Activated CD8-positive, alpha-beta memory T cell treated with anti-CD3 and anti-CD28 coated beads for 1 hour (primary cell): Measurements from ENCODE around the gene KRT86.
"Not testable (repeated sequence)": the region's sequence is repeated elsewhere in the genome, so short reads cannot be mapped to it uniquely, and the experiment has no call there.

Experiments
- DNase-seq, 2 donors: peaks; one replicate each; pipeline ENCODE4 v3.0.0-alpha.2; 2020; ENCODE audit warnings: low read depth in 1 of 2; ENCODE audit errors: extremely low read depth in 1 of 2

KRT86 gene

DNA sequence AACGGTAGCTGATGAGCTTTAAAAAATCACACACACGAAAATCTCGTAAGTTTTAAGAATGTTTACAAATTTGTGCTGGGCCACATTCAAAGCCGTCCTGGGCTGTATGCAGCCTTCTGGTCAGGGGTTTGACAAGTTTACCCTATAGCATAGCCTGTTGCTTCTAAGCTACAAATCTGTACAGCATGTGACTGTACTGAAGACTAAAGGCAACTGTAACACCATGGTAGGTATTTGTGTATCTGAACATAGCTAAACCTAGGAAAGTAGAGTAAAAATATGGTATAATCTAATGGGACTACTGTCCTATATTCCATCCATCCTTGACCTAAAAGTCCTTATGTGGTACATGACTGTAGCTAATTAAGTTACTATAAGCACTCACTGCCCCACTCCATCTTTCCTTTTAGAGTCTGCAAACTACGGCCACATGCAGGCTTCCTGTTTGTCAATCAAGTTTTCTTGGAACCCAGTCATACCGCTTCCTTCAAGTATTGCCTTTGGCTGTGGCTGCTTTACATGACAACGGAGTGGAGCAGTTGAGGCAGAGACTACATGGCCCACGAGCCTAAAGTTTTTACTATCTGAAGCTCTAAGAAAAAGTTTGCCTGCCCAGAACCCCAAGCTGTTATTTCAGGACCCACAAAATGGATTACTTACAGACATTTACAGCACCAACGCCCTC is 22.9 kb upstream of the KRT86 start:
- no peak for DNase-seq

DNA sequence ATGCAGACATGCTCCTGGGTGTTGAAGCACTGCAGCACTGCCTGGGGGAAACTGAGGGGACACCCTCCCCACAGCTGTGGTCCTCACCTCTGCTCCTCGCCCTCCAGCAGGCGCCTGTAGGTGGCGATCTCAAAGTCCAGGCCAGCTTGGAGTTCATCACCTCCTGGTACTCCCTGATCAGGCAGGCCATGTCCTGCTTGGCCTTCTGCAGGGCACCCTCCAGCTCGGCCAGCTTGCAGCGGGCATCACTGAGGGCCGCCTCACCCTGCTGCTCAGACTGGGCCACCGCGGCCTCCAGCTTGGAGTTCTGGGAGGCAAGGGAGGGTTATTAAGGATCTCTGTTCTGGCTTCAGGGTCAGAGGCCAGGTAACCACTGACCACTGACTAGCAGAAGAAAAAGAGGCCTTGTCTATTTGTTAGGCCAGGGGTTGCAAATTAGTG is 22.2 kb upstream of the KRT86 start:
- DNase-seq, result not testable (repeated sequence)

DNA sequence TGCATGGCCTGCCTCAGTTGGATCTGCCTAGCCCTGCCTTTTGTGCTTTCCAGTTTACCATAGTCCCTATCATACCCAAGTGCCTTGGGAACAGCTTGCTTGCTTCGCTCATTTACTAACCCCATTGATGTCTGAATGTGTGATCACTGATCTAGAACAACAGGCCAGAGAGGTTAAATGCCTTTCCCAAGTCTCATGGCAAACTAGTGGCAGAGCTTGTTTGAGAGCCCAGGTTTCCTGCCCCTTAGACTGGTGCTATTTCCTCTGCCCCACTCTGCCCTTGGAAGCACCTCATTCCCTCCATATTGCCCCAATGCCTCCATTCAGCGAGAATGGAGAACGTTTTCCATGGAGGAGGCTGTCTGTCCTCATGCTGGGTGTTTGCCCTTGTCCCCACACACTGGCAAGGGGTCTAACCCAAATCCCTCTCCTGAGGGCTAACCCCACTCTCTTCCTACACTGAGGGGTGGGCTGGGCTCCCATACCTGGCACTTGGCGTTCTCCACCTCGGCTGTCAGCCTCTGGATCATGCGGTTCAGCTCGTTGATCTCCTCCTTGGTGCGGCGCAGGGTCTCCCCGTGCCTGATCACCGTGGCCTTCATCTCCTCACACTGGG is 21.6 kb upstream of the KRT86 start:
- no peak for DNase-seq

DNA sequence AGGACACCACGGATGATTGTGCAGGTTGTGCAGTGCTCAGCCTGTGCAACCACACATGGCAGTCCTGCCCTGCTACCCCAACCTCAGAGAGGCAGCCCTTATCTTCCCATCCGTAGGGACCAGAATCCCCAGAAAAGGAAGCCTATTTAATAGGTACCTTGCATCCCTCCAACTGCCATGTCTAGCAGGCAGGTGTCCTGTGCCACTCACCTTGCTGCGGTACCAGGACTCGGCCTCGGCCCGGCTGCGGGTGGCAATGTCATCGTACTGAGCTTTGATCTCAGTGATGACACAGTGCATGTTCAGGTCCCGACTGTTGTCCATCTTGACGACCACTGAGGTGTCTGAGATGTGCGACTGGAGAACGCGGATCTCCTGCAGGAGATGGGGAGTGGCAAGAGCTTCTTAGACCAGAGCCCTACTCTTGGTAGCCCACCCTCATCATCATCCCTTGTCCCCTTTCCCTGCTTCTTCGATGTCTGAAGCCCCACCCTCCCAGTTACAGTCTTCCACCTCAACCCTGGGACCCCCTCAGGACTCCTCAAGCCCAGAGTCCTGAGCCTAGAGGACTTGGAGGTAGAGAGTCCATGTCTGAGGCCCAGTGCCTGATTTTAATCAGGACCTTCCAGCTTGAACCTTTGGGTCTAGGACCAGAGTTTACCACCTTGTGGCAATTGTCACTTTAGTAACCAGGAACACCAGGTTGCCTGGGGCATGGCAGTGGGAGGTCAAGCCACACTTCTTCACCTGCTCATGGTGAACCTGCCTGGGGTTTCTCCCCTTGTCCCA is 20.9 kb upstream of the KRT86 start:
- DNase-seq, result no peak

DNA sequence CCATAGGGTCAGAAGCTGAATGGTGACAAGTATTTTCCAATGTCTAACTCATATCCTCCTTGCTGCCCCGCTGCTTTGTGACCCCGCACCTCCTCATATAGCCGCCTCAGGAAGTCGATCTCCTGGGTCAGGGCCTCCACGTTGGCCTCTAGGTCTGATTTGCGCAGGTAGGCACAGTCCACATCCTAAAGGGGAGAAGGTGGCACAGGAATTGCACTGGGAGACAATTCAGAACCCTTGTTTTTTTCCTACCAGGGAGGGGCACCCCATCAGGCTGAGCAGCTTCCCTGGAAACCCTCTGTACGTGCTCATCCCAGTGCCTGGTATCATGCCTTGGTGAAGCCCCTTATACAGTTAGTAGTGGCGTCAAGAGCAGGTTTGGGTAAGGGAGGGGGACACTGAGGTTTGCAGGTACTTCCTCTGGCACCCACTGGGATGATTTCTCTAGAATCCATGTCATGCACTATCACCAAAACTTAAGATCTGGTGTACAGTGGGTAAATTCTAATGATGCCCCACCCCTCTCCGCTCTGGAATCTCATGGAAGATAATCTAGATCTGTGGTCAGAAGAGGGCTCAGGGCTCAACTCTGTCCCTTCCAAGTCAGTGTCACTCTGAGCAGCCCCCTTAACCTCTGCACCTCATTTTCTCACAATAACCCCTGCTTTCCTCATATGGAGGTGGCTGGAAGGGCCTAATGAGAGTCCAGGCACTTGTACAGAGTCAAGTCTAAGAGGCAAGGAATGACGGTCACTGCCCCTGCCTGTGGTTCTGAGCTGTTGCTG is 20.1 kb upstream of the KRT86 start:
- DNase-seq, result no peak

DNA sequence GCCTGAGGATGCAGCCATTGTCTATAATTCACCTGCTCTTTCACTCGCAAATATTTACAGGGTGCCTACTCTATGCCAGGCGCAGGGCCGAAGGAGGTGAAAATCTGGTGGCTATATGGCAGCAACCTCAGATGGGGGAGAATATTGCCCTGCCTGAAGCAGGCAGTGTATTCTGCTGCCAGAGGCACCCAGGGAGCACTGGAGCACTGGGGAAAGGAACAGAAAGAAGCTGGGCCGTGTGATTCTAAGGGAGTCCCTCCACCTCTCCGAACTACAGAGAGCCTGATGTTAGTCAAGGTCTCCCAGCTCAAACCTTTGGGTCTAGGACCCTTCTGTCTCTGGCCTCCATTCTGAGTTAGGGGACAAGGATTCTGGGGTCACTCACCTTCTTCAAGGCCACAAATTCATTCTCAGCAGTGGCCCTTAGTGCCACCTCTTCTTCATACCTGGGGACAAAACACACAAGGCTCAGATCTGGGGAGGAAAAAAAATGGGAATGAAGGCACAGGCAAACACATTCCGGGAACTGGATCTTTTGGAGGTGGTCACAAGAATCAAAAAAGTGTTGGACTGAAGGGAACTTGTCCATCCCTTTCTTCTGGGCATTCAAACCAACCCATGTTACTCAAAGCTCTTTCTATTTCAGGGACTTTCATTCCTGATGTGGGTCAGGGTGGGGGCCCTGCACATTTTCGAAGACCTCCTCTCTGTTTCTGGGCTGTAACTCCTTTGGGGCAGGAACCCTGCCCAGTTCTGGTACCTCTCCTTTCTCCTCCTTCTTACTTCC is 19.3 kb upstream of the KRT86 start:
- no peak for DNase-seq

DNA sequence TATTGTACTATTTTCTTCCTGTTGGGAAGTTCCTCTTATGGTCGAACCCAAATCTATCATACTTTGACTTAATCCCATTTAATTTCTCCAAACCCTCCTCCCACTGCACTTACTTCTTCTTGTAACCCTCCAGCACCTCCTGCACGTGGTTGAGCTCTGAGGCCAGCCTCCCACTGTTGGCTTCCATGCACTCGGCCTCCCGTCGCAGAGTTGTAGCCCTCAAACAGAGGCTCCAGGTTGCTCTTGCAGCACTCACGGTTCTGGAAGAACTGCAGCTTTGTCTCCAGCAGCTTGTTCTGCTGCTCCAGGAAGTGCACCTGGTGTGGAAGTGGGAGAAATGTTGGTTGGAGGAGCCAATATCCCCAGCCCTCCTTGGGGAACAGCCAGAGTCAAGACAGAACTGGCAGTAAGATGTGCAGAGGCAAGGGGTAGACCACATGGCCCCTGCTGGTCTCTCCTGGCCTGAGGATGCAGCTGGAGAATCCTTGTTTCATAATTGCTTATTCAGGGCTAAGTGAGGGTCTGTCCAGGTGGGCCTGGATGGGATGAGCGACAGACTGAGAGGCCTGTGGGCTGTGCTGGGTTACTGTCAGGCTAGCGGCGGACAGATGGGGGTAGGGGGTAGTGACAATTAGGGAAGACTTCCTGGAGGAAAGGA is 18.4 kb upstream of the KRT86 start:
- no peak for DNase-seq

DNA sequence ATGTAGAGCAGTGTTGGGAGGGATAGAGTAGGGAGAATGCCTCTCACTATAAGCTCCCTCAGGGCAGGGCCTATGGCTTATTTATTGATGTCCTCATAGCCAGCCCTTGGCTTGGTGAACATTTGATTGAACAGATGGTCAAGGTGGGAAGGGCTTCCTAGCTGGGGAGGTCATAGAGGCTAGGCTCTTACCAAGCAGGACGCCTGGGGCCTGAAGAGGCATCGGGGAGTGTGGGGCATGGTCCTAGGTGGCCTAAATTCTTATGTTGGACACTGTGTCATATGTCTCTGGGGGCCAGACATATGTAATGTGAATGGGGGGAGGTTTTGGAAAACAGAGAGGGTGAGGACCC is 17.9 kb upstream of the KRT86 start:
- DNase-seq, result no peak

DNA sequence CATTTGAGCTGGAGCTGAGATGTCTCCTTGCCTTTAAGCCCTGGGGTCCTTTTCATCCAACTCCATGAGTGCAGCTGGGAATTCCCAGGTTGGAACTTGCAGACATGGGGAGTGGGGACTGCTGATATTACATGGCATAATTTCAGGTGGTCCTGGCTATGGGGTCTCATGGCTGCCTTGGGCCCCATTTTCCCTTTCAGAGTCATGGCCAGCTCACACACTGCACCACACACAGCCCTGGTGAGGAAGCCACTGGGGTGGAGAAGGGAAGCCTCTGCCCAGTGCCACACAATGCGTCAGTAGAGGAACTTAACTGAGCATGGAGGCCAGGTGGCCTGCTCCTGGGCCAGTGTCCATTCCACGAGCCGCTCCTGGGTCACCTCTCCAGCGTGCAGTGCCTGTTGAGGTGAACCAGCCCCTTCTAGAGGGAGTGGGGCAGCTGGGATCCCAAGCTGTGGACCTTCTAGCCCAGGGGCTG is 17.3 kb upstream of the KRT86 start:
- DNase-seq, result no peak

DNA sequence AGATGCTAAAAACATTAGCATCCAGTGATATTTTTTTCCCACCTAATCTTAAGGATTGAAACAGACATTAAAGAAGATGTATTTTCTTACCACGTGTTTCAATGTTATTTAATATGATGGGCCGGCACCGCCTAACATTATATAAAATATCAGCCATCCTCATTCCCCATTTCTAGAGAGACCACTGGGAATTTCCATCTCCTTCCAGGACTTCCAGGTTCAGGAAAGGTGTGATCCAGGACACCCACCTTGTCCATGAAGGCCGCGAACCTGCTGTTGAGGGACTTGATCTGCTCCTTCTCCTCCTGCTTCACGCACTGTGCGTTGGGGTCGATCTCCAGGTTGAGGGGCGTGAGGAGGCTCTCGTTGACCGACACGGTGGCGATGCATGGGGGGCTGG is 16.5 kb upstream of the KRT86 start:
- not testable (repeated sequence) for DNase-seq

DNA sequence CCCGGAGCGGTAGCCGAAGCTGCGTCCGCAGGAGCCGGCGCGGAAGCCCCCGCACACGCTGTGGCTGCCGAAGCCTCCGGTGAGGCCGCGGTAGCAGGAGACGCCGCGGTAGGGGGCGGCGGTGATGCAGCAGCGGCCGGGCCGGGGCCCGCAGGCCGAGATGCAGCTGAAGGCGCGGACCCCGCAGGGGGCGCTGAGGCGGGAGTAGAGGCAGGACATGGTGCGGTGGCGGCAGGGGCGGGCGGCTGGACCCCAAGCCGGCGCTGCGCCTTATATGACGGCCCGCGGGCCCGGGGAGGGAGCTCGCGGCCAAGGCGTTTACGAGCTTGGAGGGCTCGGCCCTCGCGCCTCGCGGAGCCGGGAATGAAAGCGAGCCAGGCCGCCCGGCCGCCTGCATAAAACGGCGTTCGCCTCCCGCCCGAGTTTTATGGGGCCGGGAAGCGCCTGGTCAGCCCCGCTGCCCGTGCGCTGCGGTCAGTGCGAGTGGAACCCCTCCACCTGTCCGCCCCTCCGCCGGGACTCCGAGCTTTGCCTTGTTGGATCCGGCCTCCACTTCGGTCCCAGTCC is 16.0 kb upstream of the KRT86 start:
- no peak for DNase-seq

DNA sequence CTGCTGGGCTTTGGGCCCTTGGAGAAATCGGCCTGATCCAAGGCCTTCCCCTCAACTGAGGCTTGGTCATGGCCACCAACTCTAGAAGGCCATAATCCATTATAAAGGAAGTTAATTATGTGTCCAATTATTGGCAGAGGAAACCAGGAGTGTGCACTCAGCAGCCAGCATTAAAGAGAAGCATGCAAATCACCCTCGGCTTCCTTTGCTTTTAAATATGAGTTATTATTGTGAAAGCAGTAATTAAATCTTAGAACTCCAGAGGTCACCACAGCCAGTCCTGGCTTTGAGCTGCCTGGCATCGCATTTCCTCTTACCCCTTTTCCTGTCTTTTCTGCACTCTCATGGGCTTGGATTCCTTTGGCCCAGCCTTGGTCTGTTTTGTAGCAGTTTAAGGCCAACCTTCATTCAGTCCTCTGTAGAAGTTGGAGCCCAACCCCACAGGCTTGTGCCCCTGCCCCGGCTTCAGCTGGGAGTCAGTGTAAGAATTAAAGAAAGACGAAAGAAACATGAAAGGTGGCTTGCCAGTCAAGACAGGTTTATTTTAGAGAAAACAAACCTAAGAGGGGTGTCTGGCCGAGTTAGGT is 14.7 kb upstream of the KRT86 start:
- no peak for DNase-seq

DNA sequence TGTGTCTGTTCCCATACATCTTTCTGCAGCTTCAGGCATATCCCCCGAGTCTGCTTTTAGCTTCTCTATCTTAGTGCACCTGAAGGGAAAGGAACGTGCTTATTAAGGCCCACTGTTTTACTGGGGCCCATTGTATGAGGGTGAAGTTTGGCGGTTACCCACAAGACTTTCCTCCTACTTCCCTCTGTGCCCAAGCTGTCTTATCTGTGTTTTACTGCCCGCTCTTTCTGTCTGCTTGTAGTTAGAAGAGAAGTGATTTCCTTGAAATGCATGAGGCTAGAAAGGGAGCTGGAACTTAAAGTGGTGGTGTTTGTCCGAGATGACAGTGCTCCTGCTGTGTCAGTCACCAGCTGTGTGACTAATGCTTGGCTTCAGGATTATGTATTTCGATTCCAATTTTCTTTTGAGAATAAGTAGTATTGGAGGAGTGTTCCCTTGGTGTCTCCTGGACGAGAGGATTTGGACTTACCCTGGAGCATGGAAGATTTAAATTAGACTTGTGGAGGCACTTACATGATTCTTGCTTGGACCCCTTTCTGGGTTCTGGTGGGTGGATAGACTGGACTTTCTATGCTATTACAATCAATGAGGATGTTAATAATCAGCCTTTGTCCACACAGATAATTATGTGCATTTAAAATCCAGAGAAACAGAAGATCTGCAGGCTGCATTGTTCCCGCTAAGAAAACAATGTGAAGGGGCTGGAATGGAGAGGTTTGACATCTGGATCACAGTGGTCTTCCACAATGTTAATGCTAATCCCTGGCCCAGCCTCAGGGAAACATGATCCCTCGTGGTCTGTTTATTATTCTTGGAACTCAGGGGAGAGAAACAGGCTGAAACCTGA is 13.9 kb upstream of the KRT86 start:
- DNase-seq, result no peak

DNA sequence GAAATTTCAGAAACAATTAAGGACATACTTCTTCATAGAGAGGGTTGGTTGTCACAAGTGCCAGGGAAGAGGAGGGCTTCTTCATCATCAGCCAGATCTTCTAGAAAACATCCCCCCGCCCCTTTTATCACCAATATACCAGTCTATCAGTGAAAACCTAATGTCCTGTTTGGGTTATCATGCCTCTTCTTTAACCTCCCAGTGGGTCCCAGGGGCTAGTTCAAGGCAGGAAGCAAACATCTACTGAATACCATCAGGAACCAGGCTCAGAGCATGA is 13.3 kb upstream of the KRT86 start:
- DNase-seq, result no peak

DNA sequence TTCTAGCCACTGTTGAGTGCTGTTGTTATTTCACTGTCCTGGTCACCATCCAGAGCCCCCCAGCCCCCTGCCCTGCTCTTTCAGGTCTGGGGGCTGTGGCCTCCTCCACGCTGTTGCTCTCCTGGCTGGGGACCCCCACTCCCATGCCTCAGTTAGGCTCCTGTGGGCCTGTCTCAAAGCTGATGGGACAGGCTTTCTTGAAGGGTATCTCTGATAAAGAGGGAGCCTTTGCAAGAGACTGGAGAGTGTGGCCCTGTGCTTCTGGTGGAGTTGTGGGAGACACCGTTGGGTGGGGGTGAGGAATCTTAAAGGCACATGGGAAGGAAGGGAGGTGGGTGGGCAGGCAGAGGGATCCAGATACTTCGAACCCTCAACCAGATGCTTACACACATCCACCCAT is 12.2 kb upstream of the KRT86 start:
- DNase-seq, result no peak

DNA sequence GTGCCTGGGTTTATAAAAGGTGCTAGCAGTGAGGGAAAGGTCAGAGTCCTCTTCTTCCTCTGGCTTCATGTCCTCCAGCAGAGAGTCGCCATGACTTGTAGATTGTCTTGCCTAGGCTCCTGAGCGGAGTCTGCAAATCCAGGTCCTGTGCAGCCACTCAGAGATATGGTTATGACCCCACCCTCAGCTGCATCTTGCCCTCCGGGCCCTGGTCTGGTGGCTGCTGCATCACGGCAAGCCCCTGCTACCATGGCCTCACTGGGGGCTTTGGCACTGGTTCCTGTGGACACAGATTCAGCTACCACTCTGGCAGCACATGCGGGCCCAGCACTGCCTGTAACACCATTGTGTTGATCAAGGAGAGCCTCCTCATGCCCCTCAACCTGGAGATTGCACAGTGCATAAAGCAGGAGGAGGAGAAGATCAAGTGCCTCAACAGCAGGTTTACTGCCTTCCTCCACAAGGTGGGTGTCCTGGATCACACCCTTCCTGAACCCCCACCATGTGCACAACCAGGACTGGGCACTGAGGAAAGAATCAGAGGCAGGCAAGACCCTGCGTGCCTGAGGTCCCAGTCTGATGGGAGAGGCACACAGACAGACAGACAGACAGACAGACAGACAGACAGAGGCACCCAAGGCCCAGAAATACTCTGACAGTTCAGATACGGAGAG is 10.5 kb upstream of the KRT86 start:
- DNase-seq, result no peak

DNA sequence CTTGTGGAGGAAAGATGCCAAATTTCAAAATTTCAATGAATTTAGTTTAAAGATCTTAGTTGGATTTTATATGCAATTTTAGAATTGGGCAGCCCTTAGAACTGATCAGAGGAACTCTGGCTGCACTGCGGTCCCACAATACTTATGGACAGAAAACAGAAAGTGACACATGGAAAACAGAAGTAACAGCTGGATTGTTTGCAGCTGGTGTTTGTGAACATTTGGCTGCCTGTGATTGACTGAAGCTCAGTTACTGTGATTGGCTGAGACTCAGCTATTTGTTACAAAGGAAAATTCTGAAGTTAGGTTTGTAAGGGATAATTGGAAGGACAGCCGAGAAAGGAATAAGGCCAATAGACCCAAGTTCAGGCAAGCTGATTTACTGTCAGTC is 10.0 kb upstream of the KRT86 start:
- DNase-seq, result no peak

DNA sequence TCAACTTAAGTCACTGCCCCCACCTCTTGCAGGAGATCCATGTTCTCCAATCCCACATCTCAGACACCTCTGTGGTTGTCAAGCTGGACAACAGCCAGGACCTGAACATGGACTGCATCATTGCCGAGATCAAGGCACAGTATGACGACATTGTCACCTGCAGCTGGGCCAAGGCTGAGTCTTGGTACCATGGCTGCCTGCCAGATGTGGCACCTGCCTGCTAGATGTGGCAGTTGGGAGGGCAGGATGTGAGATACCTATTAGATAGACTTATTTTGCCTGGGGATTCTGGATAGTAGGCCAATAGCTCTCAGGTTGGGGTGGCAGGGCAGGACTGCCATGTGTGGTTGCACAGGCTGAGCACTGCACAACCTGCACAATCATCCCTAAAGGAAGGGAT is 7.9 kb upstream of the KRT86 start:
- DNase-seq, result no peak
